ENCODE data around the gene PCDH9. TPM values are rescaled to one million over a fixed set of nuclear protein-coding genes. Genes with fewer than 3 reads are reported as not detected.
A peak's percentile ranks its signal among the peaks of the same experiment; 100 is the strongest.

Gene PCDH9
- total RNA-seq, 1 donor from 2014 or later = 1.7 TPM

GRCh38 chr13:66358564-66358963, 871.6 kb downstream of the PCDH9 start:
- no peaks in the 10 kb centered on the region for H3K27me3 Mint-ChIP-seq
- TF ChIP-seq CTCF (IDR thresholded peaks at IDR 0.05; ENCODE audit: unreplicated experiment) = no peak
- no peak overlapping the region for H3K27ac Mint-ChIP-seq
- H3K4me1 Mint-ChIP-seq (ENCODE audit: low read depth) = peaks cover 21% of the 10 kb centered on the region
- no peak overlapping the region for H3K4me3 Mint-ChIP-seq (ENCODE audit: low read depth)
- H3K9me3 Mint-ChIP-seq (ENCODE audit: low read depth) = no peaks in the 10 kb centered on the region
- no peak for DNase-seq (ENCODE audit: low spot score, unreplicated experiment)
- no peaks in the 10 kb centered on the region for H3K36me3 Mint-ChIP-seq (ENCODE audit: insufficient read depth)

- Mint-ChIP-seq H3K9me3 (ENCODE audit: low read depth) (no peaks in the 10 kb centered on the region), H3K27me3 (no peaks in the 10 kb centered on the region), H3K36me3 (ENCODE audit: insufficient read depth) (no peaks in the 10 kb centered on the region), H3K27ac (no peak overlapping the region), H3K4me3 (ENCODE audit: low read depth) (no peak overlapping the region), H3K4me1 (ENCODE audit: low read depth) (peaks cover 29% of the 10 kb centered on the region)
- TF ChIP-seq CTCF (IDR thresholded peaks at IDR 0.05; ENCODE audit: unreplicated experiment) = no peak
- DNase-seq (ENCODE audit: low spot score, unreplicated experiment) = no peak
These were observed 872.7 kb downstream of the PCDH9 start for GRCh38 chr13:66357463-66357862.

GRCh38 chr13:66354879-66355751, 875.0 kb downstream of the PCDH9 start:
- Mint-ChIP-seq H3K4me3 (ENCODE audit: low read depth) (no peak overlapping the region), H3K27ac (no peak overlapping the region), H3K4me1 (ENCODE audit: low read depth) (peaks cover 35% of the 10 kb centered on the region), H3K36me3 (ENCODE audit: insufficient read depth) (no peaks in the 10 kb centered on the region), H3K27me3 (no peaks in the 10 kb centered on the region), H3K9me3 (ENCODE audit: low read depth) (no peaks in the 10 kb centered on the region)
- no peak for TF ChIP-seq CTCF (IDR thresholded peaks at IDR 0.05; ENCODE audit: unreplicated experiment)
- DNase-seq (ENCODE audit: low spot score, unreplicated experiment) = no peak

GRCh38 chr13:66353664-66354063, 876.5 kb downstream of the PCDH9 start:
- TF ChIP-seq CTCF (IDR thresholded peaks at IDR 0.05; ENCODE audit: unreplicated experiment) = peak; percentile 22
- no peaks in the 10 kb centered on the region for H3K9me3 Mint-ChIP-seq (ENCODE audit: low read depth)
- H3K36me3 Mint-ChIP-seq (ENCODE audit: insufficient read depth) = no peaks in the 10 kb centered on the region
- DNase-seq (ENCODE audit: low spot score, unreplicated experiment) = no peak
- no peak overlapping the region for H3K27ac Mint-ChIP-seq
- H3K27me3 Mint-ChIP-seq = no peaks in the 10 kb centered on the region
- peaks cover 46% of the 10 kb centered on the region for H3K4me1 Mint-ChIP-seq (ENCODE audit: low read depth)
- no peak overlapping the region for H3K4me3 Mint-ChIP-seq (ENCODE audit: low read depth)

GRCh38 chr13:66349966-66350365, 880.2 kb downstream of the PCDH9 start:
- Mint-ChIP-seq H3K27me3 (no peaks in the 10 kb centered on the region), H3K36me3 (ENCODE audit: insufficient read depth) (no peaks in the 10 kb centered on the region), H3K4me1 (ENCODE audit: low read depth) (peaks cover 65% of the 10 kb centered on the region), H3K9me3 (ENCODE audit: low read depth) (no peaks in the 10 kb centered on the region), H3K27ac (no peak overlapping the region), H3K4me3 (ENCODE audit: low read depth) (no peak overlapping the region)
- DNase-seq (ENCODE audit: low spot score, unreplicated experiment) = no peak
- TF ChIP-seq CTCF (IDR thresholded peaks at IDR 0.05; ENCODE audit: unreplicated experiment) = no peak
